ENCODE measurements around the gene AKIRIN2. TPM values are rescaled to one million over a fixed set of nuclear protein-coding genes. Genes with fewer than 3 reads are reported as not detected.
"Not testable (repeated sequence)": the region's sequence is repeated elsewhere in the genome, so short reads cannot be mapped to it uniquely, and the experiment has no call there.

The AKIRIN2 gene
- total RNA-seq, 1 donor from 2014 or later = 23.5 TPM

GRCh38 chr6:87703039-87703438 lies 1.0 kb upstream of the AKIRIN2 start:
- peak overlapping the region; percentile 78 to 97 (median 92) for H3K4me3 ChIP-seq (ENCODE audit: low read length in 3 of 3)

GRCh38 chr6:87702589-87702945 lies 534 bp upstream of the AKIRIN2 start:
- peaks cover 6 to 19% (median 16%) of the 10 kb centered on the region in 3 donors for H3K4me1 ChIP-seq (ENCODE audit: control insufficient read depth in 3 of 3, insufficient read depth in 3 of 3, low read length in 3 of 3)
- no peaks in the 10 kb centered on the region for H3K36me3 ChIP-seq (ENCODE audit: control insufficient read depth in 3 of 3, insufficient read depth in 3 of 3, low read length in 3 of 3)
- peak overlapping the region; percentile 100 for H3K27ac ChIP-seq (ENCODE audit: low read depth, low read length)
- peak overlapping the region; percentile 78 to 97 (median 92) for H3K4me3 ChIP-seq (ENCODE audit: low read length in 3 of 3)
- H3K9me3 ChIP-seq (ENCODE audit: control insufficient read depth in 3 of 3, low read length in 3 of 3) = no peaks in the 10 kb centered on the region
- H3K27me3 ChIP-seq (ENCODE audit: control insufficient read depth in 3 of 3, insufficient read depth in 3 of 3, low read length in 3 of 3) = no peaks in the 10 kb centered on the region
- peak overlapping the region; percentile 80 to 99 (median 96) for H3K9ac ChIP-seq (ENCODE audit: low read depth in 1 of 3, low read length in 3 of 3)

More at GRCh38 chr6:87703039-87703438, 1.0 kb upstream of the AKIRIN2 start:
- Histone ChIP-seq H3K27ac (ENCODE audit: low read depth, low read length) (peak overlapping the region; percentile 100), H3K9ac (ENCODE audit: low read depth in 1 of 3, low read length in 3 of 3) (peak overlapping the region in 2 of 3 donors; percentile 80 to 96), H3K4me1 (ENCODE audit: control insufficient read depth in 3 of 3, insufficient read depth in 3 of 3, low read length in 3 of 3) (peaks cover 1 to 15% (median 12%) of the 10 kb centered on the region in 3 donors)
- H3K27me3 ChIP-seq (ENCODE audit: control insufficient read depth in 3 of 3, insufficient read depth in 3 of 3, low read length in 3 of 3); H3K9me3 ChIP-seq (ENCODE audit: control insufficient read depth in 3 of 3, low read length in 3 of 3); H3K36me3 ChIP-seq (ENCODE audit: control insufficient read depth in 3 of 3, insufficient read depth in 3 of 3, low read length in 3 of 3): not testable (repeated sequence)

- no peaks in the 10 kb centered on the region for H3K9me3 ChIP-seq (ENCODE audit: control insufficient read depth in 3 of 3, low read length in 3 of 3)
- H3K9ac ChIP-seq (ENCODE audit: low read depth in 1 of 3, low read length in 3 of 3) = peak overlapping the region; percentile 96 to 100 (median 99)
- H3K27me3 ChIP-seq (ENCODE audit: control insufficient read depth in 3 of 3, insufficient read depth in 3 of 3, low read length in 3 of 3) = no peaks in the 10 kb centered on the region
- H3K4me1 ChIP-seq (ENCODE audit: control insufficient read depth in 3 of 3, insufficient read depth in 3 of 3, low read length in 3 of 3) = peaks cover 9 to 27% (median 23%) of the 10 kb centered on the region in 3 donors
- H3K27ac ChIP-seq (ENCODE audit: low read depth, low read length) = peak overlapping the region; percentile 100
- H3K36me3 ChIP-seq (ENCODE audit: control insufficient read depth in 3 of 3, insufficient read depth in 3 of 3, low read length in 3 of 3) = no peaks in the 10 kb centered on the region
- H3K4me3 ChIP-seq (ENCODE audit: low read length in 3 of 3) = peak overlapping the region; percentile 92 to 99 (median 93)
These were observed 723 bp downstream of the AKIRIN2 start for GRCh38 chr6:87701344-87701675.

GRCh38 chr6:87700397-87701343 lies 1.4 kb downstream of the AKIRIN2 start:
- Histone ChIP-seq H3K9me3 (ENCODE audit: control insufficient read depth in 3 of 3, low read length in 3 of 3) (no peaks in the 10 kb centered on the region), H3K27me3 (ENCODE audit: control insufficient read depth in 3 of 3, insufficient read depth in 3 of 3, low read length in 3 of 3) (no peaks in the 10 kb centered on the region), H3K4me3 (ENCODE audit: low read length in 3 of 3) (peak overlapping the region; percentile 92 to 99 (median 93)), H3K36me3 (ENCODE audit: control insufficient read depth in 3 of 3, insufficient read depth in 3 of 3, low read length in 3 of 3) (no peaks in the 10 kb centered on the region), H3K4me1 (ENCODE audit: control insufficient read depth in 3 of 3, insufficient read depth in 3 of 3, low read length in 3 of 3) (peaks cover 13 to 31% (median 29%) of the 10 kb centered on the region in 3 donors), H3K27ac (ENCODE audit: low read depth, low read length) (peak overlapping the region; percentile 100), H3K9ac (ENCODE audit: low read depth in 1 of 3, low read length in 3 of 3) (peak overlapping the region; percentile 96 to 100 (median 99))

GRCh38 chr6:87699576-87699975 lies 2.5 kb downstream of the AKIRIN2 start:
- H3K36me3 ChIP-seq (ENCODE audit: control insufficient read depth in 3 of 3, insufficient read depth in 3 of 3, low read length in 3 of 3) = no peaks in the 10 kb centered on the region
- H3K4me3 ChIP-seq (ENCODE audit: low read length in 3 of 3) = peak overlapping the region; percentile 92 to 99 (median 93)
- H3K9ac ChIP-seq (ENCODE audit: low read depth in 1 of 3, low read length in 3 of 3) = peak overlapping the region; percentile 96 to 100 (median 99)
- H3K27me3 ChIP-seq (ENCODE audit: control insufficient read depth in 3 of 3, insufficient read depth in 3 of 3, low read length in 3 of 3) = no peaks in the 10 kb centered on the region
- no peaks in the 10 kb centered on the region for H3K9me3 ChIP-seq (ENCODE audit: control insufficient read depth in 3 of 3, low read length in 3 of 3)
- peak overlapping the region; percentile 100 for H3K27ac ChIP-seq (ENCODE audit: low read depth, low read length)
- H3K4me1 ChIP-seq (ENCODE audit: control insufficient read depth in 3 of 3, insufficient read depth in 3 of 3, low read length in 3 of 3) = peaks cover 13 to 42% (median 30%) of the 10 kb centered on the region in 3 donors

GRCh38 chr6:87698547-87699006 lies 3.5 kb downstream of the AKIRIN2 start:
- peaks cover 15 to 46% (median 33%) of the 10 kb centered on the region in 3 donors for H3K4me1 ChIP-seq (ENCODE audit: control insufficient read depth in 3 of 3, insufficient read depth in 3 of 3, low read length in 3 of 3)
- H3K9ac ChIP-seq (ENCODE audit: low read depth in 1 of 3, low read length in 3 of 3) = peak overlapping the region; percentile 46 to 96 (median 67)
- H3K9me3 ChIP-seq (ENCODE audit: control insufficient read depth in 3 of 3, low read length in 3 of 3) = no peaks in the 10 kb centered on the region
- H3K27ac ChIP-seq (ENCODE audit: low read depth, low read length) = peak overlapping the region; percentile 100
- no peaks in the 10 kb centered on the region for H3K27me3 ChIP-seq (ENCODE audit: control insufficient read depth in 3 of 3, insufficient read depth in 3 of 3, low read length in 3 of 3)
- no peaks in the 10 kb centered on the region for H3K36me3 ChIP-seq (ENCODE audit: control insufficient read depth in 3 of 3, insufficient read depth in 3 of 3, low read length in 3 of 3)
- peak overlapping the region; percentile 92 to 99 (median 93) for H3K4me3 ChIP-seq (ENCODE audit: low read length in 3 of 3)

GRCh38 chr6:87697581-87698546 lies 4.2 kb downstream of the AKIRIN2 start:
- Histone ChIP-seq H3K4me1 (ENCODE audit: control insufficient read depth in 3 of 3, insufficient read depth in 3 of 3, low read length in 3 of 3) (peaks cover 17 to 45% (median 33%) of the 10 kb centered on the region in 3 donors), H3K4me3 (ENCODE audit: low read length in 3 of 3) (peak overlapping the region; percentile 92 to 99 (median 93)), H3K36me3 (ENCODE audit: control insufficient read depth in 3 of 3, insufficient read depth in 3 of 3, low read length in 3 of 3) (no peaks in the 10 kb centered on the region), H3K9ac (ENCODE audit: low read depth in 1 of 3, low read length in 3 of 3) (peak overlapping the region; percentile 46 to 96 (median 67)), H3K9me3 (ENCODE audit: control insufficient read depth in 3 of 3, low read length in 3 of 3) (no peaks in the 10 kb centered on the region), H3K27me3 (ENCODE audit: control insufficient read depth in 3 of 3, insufficient read depth in 3 of 3, low read length in 3 of 3) (no peaks in the 10 kb centered on the region), H3K27ac (ENCODE audit: low read depth, low read length) (peak overlapping the region; percentile 100)

GRCh38 chr6:87696817-87697216 lies 5.2 kb downstream of the AKIRIN2 start:
- H3K36me3 ChIP-seq (ENCODE audit: control insufficient read depth in 3 of 3, insufficient read depth in 3 of 3, low read length in 3 of 3); H3K4me3 ChIP-seq (ENCODE audit: low read length in 3 of 3); H3K9ac ChIP-seq (ENCODE audit: low read depth in 1 of 3, low read length in 3 of 3); H3K27me3 ChIP-seq (ENCODE audit: control insufficient read depth in 3 of 3, insufficient read depth in 3 of 3, low read length in 3 of 3); H3K9me3 ChIP-seq (ENCODE audit: control insufficient read depth in 3 of 3, low read length in 3 of 3); H3K27ac ChIP-seq (ENCODE audit: low read depth, low read length): not testable (repeated sequence)
- peaks cover 25 to 46% (median 35%) of the 10 kb centered on the region in 3 donors for H3K4me1 ChIP-seq (ENCODE audit: control insufficient read depth in 3 of 3, insufficient read depth in 3 of 3, low read length in 3 of 3)

GRCh38 chr6:87692086-87692485 lies 9.9 kb downstream of the AKIRIN2 start:
- peak overlapping the region; percentile 65 for H3K27ac ChIP-seq (ENCODE audit: low read depth, low read length)
- no peaks in the 10 kb centered on the region for H3K27me3 ChIP-seq (ENCODE audit: control insufficient read depth in 3 of 3, insufficient read depth in 3 of 3, low read length in 3 of 3)
- H3K36me3 ChIP-seq (ENCODE audit: control insufficient read depth in 3 of 3, insufficient read depth in 3 of 3, low read length in 3 of 3) = no peaks in the 10 kb centered on the region
- H3K9me3 ChIP-seq (ENCODE audit: control insufficient read depth in 3 of 3, low read length in 3 of 3) = no peaks in the 10 kb centered on the region
- H3K9ac ChIP-seq (ENCODE audit: low read depth in 1 of 3, low read length in 3 of 3) = peak overlapping the region in 1 of 3 donors; percentile 8
- H3K4me1 ChIP-seq (ENCODE audit: control insufficient read depth in 3 of 3, insufficient read depth in 3 of 3, low read length in 3 of 3) = peaks cover 41 to 52% (median 49%) of the 10 kb centered on the region in 3 donors
- H3K4me3 ChIP-seq (ENCODE audit: low read length in 3 of 3) = peak overlapping the region in 1 of 3 donors; percentile 49

All from skeletal muscle tissue (tissue), 4 donors.